Stimulated activated CD4-positive, alpha-beta T cell treated with anti-CD3 and anti-CD28 coated beads, Interleukin-12 subunit alpha, Interleukin-12 subunit beta, amount 100 ng/mL, for 4 hours (primary cell): ENCODE data around the gene CAPN7.

ENCODE experiments used
- DNase-seq: peaks from one replicate; pipeline ENCODE4 v3.0.0-alpha.2; 2020

CAPN7 gene

DNA sequence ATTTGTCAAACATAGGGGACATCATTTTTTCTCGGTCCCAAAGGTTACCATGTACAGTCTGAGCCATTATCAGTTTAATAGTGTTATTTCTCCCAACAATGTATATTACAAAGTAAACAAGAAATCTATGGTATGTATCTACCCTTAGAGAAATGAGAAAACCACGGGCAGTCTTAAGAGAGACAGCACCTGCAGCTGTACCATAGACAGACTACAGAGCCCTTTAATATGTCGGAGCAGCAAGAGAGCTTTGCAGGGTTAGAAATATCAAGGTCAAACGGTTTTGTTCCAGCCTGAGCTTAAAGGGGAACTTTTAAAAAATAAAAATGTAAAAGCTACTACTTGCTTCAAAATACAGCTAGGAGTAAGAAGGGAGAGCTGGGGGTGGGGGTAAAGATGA lies 73.2 kb downstream of the CAPN7 start:
- DNase-seq: no peak

DNA sequence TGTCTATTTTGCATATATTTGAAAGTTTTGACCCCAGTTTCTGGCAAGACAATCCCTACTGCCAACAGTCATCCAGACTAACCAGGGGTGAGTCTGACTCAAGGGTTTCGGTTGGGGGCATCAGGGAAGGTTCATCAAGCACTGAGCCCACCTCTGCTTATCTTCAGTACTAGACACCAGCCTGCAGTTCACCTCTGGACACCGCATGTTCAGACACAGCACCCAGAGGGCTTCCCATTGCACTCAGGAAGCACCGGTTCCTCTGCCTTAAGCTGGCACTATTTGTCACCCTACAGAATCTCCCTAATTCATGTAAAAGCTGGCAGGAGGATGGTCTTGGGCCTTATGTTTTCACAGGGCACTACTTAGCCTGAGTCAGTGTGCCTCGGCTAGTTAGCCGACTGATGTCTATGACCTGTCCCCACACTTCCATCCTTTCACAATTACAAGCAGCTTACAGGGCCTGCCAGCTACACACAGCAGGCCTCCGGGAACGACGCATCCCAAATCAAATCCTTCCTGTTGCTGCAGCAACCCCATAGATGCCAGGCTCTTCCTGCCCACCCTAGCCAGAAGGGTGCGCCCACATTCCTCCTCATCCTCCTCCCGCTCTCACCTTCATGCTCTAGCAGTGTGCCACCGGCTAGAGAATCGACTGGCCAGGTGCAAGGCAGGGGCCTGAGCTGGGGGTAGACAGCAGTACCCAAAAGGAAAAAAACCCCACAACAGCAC lies 73.8 kb downstream of the CAPN7 start:
- DNase-seq: no peak

DNA sequence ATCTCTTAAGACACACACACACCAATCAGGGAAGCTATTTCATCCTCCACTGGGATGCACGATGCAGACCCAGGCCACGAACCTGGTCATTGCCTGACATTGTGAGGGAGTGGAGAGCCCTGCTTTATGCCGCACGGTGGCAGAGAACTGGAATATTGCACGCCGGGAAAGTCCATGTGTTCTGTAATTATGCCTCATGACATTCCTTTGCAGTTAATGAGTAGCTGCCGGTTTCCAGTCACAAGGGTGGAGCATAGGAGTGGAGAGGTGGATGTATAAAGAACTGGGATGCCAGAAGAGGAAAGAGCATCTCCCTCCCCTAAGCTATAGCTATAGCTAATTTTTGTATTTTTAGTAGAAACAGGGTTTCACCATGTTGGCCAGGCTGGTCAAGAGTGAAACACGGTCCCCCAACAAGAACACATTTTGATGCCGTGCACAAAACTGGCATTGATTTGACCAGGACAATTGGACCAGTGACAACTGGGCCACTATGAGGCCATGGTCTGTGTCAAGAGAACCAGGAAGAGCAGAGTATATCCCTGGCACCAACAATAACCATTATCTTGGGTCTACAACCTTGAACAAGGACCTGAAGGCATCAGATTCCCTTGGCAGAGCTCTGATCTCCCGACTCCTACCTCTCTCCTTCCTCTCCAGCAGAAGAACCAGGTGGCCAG lies 74.9 kb downstream of the CAPN7 start:
- no peak for DNase-seq

DNA sequence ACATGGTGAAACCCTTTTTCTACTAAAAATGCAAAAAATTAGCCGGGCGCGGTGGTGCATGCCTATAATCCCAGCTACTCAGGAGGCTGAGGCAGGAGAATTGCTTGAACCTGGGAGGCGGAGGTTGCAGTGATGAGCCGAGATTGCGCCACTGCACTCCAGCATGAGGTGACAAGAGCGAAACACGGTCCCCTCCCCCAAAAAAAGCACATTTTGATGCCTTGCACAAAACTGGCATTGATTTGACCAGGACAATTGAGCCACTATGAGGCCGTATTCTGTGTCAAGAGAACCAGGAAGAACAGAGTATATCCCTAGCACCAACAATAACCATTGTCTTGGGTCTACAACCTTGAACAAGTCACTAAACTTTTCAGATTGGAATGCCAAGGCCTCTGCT lies 75.8 kb downstream of the CAPN7 start:
- DNase-seq: no peak

DNA sequence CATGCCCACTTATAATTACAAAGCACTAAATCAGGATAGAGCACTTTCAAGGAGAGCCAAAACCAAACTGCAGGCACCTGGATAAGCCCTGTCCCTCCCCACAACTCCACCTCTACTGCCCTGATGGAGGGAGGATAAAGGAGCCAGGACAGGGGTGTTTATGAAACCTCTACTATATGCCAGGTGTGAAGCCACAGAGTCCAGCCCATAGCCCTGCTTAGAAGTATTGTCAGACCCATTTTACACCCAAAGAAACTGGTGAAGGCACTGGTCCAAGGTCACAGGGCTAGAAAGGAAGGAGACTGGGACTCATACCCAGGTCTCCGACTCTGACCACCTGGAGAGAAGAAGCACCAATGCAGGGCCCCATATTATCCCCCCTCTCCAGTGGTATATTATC lies 77.7 kb downstream of the CAPN7 start:
- no peak for DNase-seq

DNA sequence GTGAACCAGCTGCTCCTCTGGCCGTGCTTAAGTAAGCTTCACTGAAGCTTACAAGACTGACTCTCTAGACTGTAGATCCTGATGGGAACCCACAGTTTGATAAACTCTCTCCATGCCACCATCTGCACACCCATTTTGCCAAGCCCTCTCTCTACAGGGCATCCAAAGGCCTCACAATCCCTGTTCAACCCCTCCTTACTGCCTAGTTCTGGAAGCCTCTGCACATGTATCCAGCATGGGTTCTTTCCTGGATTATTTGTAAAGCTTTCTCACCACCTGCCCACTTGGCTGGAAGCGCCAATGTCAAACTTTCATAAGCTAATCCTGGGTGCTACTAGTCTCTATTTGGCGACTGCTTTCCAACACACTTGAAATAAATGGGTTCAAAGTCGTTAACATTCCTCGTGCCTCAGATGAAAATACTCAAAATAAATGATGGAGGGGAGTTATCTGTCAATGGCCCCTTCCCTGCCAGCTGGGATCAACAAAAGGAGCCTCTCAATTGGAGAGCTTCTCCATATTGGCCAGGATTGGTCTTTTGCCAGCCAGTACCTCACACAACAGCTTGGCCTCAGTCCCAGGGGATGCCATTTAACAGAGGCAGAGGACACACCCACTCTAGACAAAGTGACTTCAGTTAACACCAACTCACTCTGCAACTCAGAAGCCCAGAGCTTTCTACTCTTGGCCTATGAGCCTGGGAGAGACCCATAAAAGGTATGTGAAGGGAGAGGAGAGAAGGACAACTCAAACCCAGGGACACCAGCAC lies 78.3 kb downstream of the CAPN7 start:
- no peak for DNase-seq

DNA sequence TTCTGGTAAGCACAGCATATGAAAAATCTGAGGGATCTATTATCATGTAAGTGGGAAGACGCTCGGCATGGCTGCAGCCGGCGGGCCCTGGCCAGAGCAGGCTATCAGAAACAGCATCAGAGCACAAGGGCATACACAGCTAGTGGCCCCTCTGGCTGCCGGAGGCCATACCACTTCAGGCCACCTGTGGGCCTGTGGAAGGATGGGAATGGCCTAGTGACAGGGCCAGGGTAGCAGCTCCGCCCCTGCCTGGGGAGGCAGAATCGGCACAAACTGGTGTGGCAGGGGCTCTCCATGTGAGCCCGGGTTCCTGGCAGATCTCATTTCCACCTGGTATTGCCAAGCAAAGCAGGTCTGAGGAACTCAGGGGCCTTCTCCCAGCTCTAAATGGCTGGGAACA lies 80.0 kb downstream of the CAPN7 start:
- DNase-seq: no peak

DNA sequence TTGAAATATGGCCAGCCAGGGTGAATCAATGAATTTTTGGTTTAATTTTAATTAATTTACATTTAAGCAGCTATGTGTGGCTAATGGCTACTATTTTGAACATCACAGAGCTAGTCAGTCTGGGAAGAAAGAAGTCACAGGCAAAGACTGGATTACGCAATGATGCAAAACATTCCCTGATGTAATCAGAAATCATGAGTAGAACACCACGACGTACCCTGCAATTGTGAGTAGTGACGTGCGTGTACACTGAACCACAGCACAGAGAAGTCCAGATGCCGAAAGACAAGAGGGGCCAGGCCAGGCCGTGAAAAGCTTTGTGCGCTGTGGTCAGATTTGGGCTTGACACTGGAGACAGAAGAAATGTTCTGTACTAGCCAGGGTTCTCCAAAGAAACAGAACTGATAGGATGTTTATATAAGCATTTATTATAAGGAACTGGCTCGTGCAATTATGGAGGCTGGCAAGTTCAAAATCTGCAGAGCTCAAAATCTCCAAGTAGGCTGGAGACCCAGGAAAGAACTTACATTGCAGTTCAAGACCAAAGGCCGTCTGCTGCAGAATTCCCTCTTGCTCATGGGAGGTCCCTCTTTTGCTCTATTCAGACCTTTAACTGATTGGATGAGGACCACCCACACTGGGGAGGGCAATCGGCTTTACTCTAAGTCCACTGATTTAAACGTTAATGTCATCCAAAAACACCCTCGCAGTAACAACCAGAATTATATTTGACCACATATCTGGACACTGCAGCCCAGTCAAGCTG lies 81.7 kb downstream of the CAPN7 start:
- no peak for DNase-seq

DNA sequence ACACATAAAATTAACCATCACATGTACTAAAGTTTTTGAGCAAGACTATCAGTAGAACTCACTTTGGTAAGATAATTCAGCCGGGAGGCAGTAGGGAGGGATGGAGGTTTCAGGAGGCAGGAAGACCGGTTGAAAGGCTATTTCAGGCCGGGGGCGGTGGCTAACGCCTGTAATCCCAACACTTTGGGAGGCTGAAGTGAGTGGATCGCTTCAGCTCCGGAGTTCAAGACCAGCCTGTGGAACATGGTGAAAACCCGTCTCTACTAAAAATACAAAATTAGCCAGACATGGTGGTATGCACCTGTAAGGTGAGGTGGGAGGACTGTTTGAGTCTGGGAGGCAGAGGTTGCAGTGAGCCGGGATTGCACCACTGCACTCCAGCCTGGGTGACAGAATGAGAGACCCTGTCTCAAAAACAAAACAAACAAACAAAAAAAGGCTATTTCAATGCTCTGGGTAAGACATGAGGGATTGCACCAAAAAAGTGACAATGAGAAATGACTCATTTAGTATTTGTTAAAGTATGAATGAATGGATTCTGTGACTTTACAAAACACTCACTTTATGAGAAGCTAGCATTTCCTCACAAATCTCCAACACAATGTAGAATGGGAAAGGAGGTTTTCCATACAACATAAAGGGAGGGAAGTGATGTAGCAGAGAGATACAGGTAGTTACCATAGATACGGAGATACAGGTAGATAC lies 82.4 kb downstream of the CAPN7 start:
- DNase-seq: no peak

DNA sequence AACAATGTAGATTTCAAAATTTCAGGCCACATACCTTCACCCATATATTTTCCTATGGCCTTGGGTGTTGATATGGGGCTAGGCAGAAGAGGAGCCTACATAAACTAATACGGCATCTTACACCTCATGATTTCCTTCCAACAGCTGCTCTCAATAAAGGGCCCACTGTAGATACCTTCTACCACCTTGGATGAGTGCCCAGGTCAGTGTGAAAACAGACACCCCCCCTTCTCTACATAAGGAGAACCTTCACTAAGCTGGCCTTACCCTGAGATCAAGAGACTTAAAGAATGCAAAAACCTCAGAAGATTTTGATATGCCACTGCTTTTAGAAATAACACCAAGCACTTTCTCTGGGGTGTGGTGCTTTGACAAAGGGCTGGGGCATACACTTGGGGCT lies 83.6 kb downstream of the CAPN7 start:
- DNase-seq: no peak

DNA sequence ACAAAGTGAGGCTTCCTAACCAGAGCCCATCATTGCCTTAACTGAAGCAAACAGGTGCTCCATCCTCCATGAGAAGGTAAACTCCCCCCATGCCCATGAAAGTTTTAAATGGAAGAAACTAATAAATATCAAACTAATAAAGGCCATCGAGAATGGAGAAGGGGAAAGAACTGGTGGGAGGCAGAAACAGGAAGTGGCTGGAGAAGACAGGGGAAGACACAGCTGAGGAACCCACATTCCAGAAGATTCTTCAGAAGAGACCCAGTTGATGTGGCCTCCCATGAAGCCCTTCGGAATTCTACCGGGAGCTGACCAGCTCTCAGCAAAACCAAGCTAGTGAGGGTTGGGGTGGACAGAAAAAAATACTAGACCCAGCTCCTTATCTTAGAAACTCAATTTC lies 84.7 kb downstream of the CAPN7 start:
- no peak for DNase-seq

DNA sequence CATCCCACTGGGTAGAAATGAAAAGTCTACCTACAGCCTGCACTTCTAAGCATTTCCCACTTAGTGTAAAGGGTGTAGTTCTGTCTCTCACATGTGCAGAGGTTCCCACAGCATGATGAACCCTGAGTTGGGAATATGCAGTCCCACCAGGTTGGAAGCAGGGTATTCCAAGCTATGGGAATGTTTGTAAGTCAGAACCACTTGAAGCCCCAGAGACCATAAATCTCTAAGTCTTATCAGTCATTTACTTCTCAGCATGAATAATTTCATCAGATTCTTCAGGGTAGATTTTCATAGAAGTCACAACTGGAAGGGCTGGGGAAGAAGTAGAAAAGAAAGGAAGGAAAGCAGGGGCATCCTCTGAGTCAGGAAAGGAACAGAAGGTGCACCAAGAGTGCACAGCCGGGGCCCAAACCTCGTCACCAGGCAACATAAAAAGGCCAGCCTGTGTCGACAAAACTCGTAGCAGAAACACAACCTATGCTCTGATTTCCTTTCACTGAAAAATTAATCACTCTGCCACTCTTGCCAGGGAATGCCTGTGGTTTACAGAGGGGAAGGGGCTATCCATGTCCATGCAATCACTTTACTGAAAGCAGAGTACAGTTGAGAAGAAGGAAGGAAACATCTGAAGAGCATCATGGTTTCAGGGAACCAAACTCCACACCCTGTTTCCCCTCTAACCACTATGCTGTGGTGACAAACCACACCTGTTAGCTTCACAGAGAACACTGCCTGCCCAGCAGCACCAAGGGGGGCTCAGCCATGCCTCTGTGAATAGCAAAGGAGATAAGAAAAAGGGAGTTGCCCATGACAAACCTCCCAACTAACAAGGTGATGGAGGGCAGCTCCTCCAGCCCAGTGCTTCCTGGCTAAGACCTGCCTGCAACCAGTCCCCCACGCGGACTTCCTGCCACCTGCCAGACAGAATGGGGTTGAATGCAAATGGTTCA lies 85.8 kb downstream of the CAPN7 start:
- DNase-seq: no peak

DNA sequence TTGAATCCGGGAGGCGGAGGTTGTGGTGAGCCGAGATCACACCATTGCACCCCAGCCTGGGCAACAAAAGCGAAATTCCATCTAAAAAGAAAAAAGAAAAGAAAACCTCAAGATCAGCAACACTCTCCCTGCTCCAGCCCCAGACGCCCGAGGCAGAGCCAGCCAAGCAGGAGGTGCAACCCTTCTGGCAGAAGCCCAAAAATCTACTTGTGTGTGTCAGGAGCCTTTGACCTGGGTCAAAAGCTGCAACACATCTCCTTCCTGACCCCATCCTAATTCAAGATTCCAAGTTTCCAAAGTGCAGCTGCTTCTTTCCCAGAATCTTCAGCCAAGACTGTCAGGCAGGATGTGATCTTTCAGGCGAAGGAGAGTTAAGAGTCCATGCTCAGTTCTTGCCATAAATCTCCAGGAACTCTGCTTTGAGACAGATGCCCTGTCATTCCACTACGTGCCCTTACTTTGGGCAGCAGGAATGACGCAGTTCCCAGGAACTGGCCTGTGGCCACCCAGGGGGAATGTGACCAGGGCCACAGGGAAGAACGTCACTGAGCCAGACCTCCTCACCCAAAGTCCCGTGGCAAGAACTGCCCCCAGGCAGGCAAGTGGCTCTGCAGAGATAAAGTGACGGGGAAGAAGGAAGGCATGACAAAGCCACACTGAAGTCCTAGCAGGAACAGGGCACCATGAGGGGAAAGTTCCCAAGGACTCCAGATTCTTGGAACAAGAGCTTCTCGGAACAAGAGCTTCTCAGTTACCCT lies 86.9 kb downstream of the CAPN7 start:
- no peak for DNase-seq

DNA sequence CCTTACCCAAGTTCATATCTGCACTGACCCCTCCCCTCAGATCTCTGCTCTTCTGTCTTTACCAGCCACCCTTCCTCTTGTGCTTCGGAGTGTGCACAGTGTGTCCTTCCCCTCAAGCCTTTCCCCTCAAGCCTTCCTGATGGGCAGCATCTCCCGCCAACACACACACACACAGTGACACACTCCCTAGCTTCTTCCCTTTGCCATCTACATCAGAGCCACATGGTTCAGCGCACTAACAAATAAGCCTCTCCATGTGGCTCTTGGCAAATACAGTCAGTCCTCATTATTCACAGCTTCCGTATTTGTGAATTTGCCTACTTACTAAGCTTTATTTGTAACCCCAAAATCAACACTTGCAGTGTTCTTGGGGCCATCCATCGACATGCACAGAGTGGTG lies 88.9 kb downstream of the CAPN7 start:
- no peak for DNase-seq

DNA sequence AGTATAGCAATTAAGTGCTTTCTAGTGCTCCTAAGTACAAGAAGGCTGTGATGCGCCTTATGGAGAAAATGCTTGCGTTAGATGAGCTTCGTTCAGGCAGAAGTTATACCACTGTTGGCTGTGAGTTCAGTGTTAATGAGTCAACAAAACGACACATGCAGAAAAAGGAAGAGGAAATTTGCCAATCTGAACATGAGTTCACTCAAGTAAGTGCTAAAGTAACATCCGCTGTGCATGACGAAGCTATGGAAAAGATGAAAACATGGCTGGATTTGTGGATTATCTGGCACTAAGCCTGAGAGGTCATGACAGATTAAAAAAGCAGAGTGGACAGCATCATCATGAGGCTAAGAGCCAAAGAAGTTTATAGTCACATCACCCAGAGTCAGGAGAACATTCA lies 89.5 kb downstream of the CAPN7 start:
- DNase-seq: no peak

DNA sequence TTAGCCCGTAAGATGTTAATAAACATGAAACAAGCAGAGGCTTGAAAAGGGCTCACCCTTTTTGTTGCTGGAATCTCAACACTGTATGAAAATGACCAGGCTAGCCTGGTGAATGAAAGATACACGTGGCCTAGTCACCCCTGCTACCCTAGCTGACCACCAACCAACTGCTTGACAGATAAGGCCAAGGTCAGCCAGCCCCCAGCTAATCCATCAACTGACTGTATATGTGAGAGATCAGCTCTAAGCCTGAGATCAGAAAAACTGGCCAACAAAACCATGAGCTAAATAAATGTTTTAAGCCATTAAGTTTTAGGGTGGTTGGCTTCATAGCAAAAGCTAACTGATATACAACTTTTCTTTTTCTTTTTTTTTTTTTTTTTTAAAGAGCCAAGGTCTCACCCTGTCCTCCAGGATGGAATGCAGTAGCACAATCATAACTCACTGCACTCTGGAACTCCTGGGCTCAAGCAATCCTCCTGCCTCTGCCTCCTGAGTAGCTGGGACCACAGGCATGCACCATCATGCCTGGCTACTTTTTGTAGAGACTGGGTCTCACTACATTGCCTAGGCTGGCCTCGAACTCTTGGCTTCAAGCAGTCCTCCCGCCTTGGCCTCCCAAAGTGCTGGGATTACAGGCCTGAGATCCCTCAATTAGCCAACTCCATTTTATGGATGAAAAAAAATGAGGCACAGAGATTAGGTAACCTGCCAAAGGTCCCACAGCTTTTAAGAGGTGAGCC lies 91.7 kb downstream of the CAPN7 start:
- no peak for DNase-seq

DNA sequence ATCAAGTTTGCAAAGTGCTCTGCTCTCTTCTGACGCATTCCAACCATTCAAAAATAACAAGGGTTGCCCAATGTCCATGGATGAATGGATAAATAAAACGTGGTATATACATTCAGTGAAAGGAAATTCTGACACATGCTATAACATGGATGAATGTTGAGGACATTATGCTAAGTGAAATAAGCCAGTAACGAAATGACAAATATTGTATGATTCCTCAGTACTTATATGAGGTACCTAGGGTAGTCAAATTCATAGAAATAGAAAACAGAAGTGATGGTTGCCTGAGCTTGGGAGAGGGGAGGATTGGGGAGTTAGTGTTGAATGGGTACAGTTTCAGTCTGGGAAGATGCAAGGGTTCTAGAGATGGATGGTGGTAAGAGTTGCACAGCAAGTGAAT lies 92.5 kb downstream of the CAPN7 start:
- DNase-seq: no peak

DNA sequence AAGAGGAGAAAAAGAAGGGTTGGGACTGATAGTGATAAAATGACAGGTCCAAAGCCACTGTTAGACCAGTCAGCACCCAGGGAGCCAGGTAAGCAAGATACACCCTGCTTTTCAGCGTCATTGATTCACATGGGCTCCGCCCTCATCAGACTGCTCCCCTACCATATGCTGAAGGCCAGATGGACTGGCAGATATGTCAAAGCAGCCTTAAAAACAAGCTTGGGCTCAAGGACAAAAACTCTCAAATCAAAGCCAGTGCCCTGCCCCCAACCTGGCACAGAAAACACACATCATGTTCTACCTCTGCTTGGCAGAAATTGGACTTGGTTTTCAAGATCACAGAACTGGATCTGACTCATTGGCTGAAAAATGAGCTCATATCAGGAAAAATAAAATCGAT lies 93.0 kb downstream of the CAPN7 start:
- no peak for DNase-seq

DNA sequence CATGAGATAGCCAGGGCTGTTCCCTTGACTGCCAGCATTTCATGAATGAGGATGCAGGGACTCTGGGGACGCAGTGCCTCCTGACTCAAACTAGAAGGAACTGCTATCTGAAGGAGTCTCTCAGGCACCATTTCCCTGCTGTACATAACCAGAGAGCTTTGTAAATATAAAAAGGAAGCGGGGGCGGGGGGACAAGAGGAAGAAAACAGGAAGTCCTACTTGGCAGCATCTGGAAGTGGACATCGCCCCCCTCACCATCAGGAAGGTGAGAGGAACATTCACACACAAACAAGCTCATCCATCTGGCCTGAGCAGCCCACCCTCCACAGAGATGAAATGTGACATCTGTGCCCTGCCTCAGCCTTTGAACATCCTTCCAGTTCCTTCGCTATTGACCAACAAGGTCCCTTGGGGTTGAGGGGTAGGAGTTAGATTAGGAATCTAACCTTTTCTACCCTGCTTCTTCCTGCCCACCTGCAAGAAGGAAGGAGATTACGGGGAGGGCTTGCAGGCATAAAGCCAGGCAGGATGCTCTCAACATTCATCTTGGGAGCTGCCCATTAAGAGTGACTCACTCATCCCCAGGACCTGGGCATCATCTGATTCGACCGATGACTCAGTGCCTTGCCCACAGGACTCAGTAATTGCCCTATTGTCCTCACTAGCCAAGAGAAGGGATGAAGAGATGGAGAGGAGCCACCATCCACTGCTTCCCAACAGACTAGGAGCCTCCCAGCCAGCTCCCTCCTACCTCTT lies 94.5 kb downstream of the CAPN7 start:
- no peak for DNase-seq
